ENCODE data around the gene SULT4A1. TPM values are rescaled to one million over a fixed set of nuclear protein-coding genes. Genes with fewer than 3 reads are reported as not detected.

The SULT4A1 gene
- total RNA-seq, 1 experiment from 2014 or later = 15.0 TPM

DNA sequence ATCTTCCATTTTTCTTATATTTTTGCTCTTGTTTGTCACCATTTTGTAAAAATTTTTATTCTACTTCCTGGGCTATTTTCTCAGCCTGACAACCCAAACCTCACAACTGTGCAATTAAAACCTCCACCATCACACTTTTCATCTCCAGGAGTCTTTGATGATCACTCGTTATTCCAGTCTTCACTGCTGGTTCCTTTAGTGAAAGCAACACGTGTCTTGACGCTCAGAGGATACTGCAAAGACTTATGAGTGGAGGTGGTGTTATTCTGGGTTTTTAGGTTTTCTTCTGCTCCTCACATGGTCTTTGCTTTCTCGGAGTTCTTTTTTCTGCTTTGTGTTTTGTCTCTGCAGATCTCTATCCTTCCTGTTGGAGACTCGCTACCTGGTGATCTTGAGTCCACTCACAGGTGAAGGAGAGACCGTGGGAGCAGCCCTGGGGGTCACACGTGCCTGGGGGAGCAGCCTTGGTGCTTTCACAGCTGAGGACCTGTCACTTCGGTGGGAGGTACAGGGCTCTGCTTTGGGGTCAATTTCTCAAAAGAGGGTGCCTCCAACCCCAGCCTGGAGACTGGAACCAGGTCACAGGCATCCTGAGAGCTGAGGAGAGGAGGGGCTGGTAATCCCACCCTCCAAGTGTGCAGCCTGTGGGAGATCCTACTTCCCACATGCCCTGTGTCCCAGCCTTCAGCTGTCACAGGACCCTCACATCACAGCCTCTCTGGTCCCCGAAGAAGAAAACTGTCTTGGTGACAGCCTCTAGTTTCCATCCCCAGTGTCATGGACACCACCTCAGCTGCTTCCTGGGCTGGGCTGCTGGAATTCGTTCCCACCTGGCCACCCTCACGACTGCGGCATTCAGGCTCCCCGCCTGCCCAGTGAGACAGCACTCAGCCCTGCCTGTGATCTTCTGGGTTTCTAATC, 11.0 kb downstream of the SULT4A1 start:
- Histone ChIP-seq H2BK15ac (ENCODE audit: low read depth, low read length) (no peak overlapping the region), H3T11ph (ENCODE audit: low read length) (no peak overlapping the region), H3K23me2 (ENCODE audit: insufficient read length, low read depth, low read length, poor library complexity, severe bottlenecking) (no peaks in the 10 kb centered on the region), H2BK120ac (ENCODE audit: low read depth, low read length, poor library complexity, severe bottlenecking) (no peak overlapping the region), H3K27me3 (ENCODE audit: insufficient read depth, low read length) (no peaks in the 10 kb centered on the region), H3K9ac (ENCODE audit: extremely low read depth, insufficient read length, low read length) (no peak overlapping the region), H2BK12ac (ENCODE audit: insufficient read length, low read depth, low read length) (no peak overlapping the region), H4K20me1 (ENCODE audit: control insufficient read depth, insufficient read depth, insufficient read length) (peaks cover 3% of the 10 kb centered on the region), H3K18ac (ENCODE audit: insufficient read length, low read depth, low read length) (no peak overlapping the region), H3K27ac (ENCODE audit: insufficient read length, low read depth, low read length) (no peak overlapping the region), H3K14ac (ENCODE audit: insufficient read depth, low read length) (no peak overlapping the region; the same call in 1 of the 2 replicates), H3K4ac (ENCODE audit: low read depth, low read length) (no peak overlapping the region), H3K4me2 (ENCODE audit: insufficient read depth, insufficient read length, low read length) (no peak overlapping the region), H3K9me3 (ENCODE audit: control insufficient read depth, low read depth, low read length) (no peaks in the 10 kb centered on the region), H4K91ac (ENCODE audit: insufficient read length, low read depth, low read length) (no peak overlapping the region), H3K4me1 (ENCODE audit: insufficient read depth, low read length) (peaks cover 5% of the 10 kb centered on the region; the same call in 1 of the 2 replicates), H3K56ac (ENCODE audit: insufficient read length, low read depth, low read length) (no peak overlapping the region), H2AK5ac (ENCODE audit: insufficient read length, low read length) (no peak overlapping the region), H3K79me2 (ENCODE audit: insufficient read depth, low read length) (peaks cover 18% of the 10 kb centered on the region; the same call in 1 of the 2 replicates), H2AFZ (ENCODE audit: low read length) (no peak overlapping the region), H3K23ac (ENCODE audit: insufficient read length, low read depth, low read length) (no peak overlapping the region), H3K79me1 (ENCODE audit: insufficient read depth, low read depth, low read length, poor library complexity, severe bottlenecking) (no peaks in the 10 kb centered on the region), H4K5ac (ENCODE audit: insufficient read length, low read depth, low read length) (no peak overlapping the region), H2BK20ac (ENCODE audit: low read depth, low read length, poor library complexity, severe bottlenecking) (no peak overlapping the region), H2BK5ac (ENCODE audit: insufficient read length, low read length) (no peak overlapping the region), H4K8ac (replicated peaks; ENCODE audit: insufficient read length, low read depth, low read length) (no peak overlapping the region)
- peaks cover 0 to 16% (median 3%) of the 10 kb centered on the region in 3 experiments; a peak in 5 of 7 replicates for H3K36me3 Mint-ChIP-seq (ENCODE audit: insufficient read depth in 1 of 3, low read depth in 3 of 3)
- WGBS (ENCODE audit: extremely low coverage, insufficient read length, low lambda C conversion rate) = no CpG with 5 or more reads among the region's 13 CpGs
- no peak overlapping the region for H3K4me3 Mint-ChIP-seq
- no peaks in the 10 kb centered on the region for H3K27me3 Mint-ChIP-seq (ENCODE audit: low read depth)
- TF ChIP-seq, protein P1, sequence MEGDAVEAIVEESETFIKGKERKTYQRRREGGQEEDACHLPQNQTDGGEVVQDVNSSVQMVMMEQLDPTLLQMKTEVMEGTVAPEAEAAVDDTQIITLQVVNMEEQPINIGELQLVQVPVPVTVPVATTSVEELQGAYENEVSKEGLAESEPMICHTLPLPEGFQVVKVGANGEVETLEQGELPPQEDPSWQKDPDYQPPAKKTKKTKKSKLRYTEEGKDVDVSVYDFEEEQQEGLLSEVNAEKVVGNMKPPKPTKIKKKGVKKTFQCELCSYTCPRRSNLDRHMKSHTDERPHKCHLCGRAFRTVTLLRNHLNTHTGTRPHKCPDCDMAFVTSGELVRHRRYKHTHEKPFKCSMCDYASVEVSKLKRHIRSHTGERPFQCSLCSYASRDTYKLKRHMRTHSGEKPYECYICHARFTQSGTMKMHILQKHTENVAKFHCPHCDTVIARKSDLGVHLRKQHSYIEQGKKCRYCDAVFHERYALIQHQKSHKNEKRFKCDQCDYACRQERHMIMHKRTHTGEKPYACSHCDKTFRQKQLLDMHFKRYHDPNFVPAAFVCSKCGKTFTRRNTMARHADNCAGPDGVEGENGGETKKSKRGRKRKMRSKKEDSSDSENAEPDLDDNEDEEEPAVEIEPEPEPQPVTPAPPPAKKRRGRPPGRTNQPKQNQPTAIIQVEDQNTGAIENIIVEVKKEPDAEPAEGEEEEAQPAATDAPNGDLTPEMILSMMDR (conservative IDR thresholded peaks at IDR 0.05) = no peak
- DNase-seq = peak; percentile 25
- peaks cover under 1 to 2% of the 10 kb centered on the region in 2 experiments; a peak in 1 of 5 replicates for H3K9me3 Mint-ChIP-seq
- peak overlapping the region in 2 of 3 experiments; percentile 39 to 80; a peak in 3 of 7 replicates for H3K27ac Mint-ChIP-seq
- peaks cover 54 to 55% of the 10 kb centered on the region in 2 experiments for H3K4me1 Mint-ChIP-seq

Data from H9 (cell line).